ENCODE data around the gene TMIE.
"Not testable (repeated sequence)": the region's sequence is repeated elsewhere in the genome, so short reads cannot be mapped to it uniquely, and the experiment has no call there.

The TMIE gene

GRCh38 chr3:46733026-46733800 is 32.0 kb downstream of the TMIE start:
- DNase-seq (ENCODE audit: low read depth), result peak; percentile 41
- no peak overlapping the region for H3K4me3 ChIP-seq (ENCODE audit: control insufficient read depth, low read depth, low read length)
- TF ChIP-seq CTCF (conservative IDR thresholded peaks at IDR 0.05; ENCODE audit: control insufficient read depth, insufficient read depth, low read depth, low read length), result peak; percentile 39

DNA sequence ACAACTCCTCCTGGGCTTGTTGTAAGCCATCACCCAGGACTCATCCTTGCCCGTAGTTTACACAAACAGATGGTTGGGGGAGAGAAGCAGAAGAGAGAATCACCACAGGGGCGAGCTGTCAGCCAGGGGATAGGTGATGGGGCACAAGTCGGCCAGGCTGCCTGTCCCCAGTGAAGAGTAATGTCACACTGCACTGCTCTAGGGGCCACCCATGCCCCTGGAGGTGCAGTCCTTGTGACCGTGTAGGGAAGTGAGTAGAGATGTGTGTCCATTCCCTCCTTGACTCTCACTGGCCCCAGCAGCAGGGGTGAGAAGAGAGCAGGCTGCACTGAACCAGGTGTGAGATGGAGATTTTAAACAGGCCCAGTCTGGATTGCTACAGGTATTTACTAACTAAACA is 33.6 kb downstream of the TMIE start:
- H3K4me3 ChIP-seq (ENCODE audit: control insufficient read depth, low read depth, low read length), result no peak overlapping the region
- DNase-seq (ENCODE audit: low read depth), result no peak
- no peak for TF ChIP-seq CTCF (conservative IDR thresholded peaks at IDR 0.05; ENCODE audit: control insufficient read depth, insufficient read depth, low read depth, low read length)

GRCh38 chr3:46736006-46736872 is 35.0 kb downstream of the TMIE start:
- no peak for DNase-seq (ENCODE audit: low read depth)
- H3K4me3 ChIP-seq (ENCODE audit: control insufficient read depth, low read depth, low read length), result no peak overlapping the region
- TF ChIP-seq CTCF (conservative IDR thresholded peaks at IDR 0.05; ENCODE audit: control insufficient read depth, insufficient read depth, low read depth, low read length), result no peak

- no peak for DNase-seq (ENCODE audit: low read depth)
- TF ChIP-seq CTCF (conservative IDR thresholded peaks at IDR 0.05; ENCODE audit: control insufficient read depth, insufficient read depth, low read depth, low read length), result no peak
- H3K4me3 ChIP-seq (ENCODE audit: control insufficient read depth, low read depth, low read length), result no peak overlapping the region
These were observed 36.1 kb downstream of the TMIE start for GRCh38 chr3:46737329-46737731.

GRCh38 chr3:46739565-46739964 is 38.4 kb downstream of the TMIE start:
- not testable (repeated sequence) for DNase-seq (ENCODE audit: low read depth); H3K4me3 ChIP-seq (ENCODE audit: control insufficient read depth, low read depth, low read length)

DNA sequence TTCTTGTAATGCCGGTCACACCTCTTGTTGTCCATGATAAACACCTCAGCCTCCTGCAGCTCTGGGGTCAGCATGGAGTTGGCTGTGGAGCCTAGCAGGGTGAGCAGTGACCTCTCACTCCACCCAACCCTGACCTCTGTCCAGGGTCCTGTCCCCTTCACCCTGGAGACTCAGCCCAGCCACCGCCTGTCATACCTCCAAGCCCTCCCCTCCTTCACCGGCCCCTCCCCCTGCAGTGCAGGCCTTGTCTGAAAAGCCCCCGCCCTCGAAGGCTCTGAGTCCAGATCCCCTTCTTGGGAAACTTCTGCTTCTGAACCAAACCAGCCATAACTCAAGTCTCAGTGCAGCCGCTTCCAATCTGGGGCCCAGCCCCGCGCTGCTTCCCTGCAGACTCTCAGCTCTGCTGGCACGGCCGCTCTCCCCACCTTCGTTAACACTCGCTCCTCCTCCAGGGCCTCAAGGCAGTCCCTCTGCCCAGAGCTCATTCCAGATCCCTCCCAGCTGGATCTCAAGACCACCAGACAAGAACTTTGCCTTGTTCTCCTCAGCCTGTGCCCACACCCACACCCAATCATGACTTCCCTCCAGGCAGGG is 41.9 kb downstream of the TMIE start:
- no peak for TF ChIP-seq CTCF (conservative IDR thresholded peaks at IDR 0.05; ENCODE audit: control insufficient read depth, insufficient read depth, low read depth, low read length)
- H3K4me3 ChIP-seq (ENCODE audit: control insufficient read depth, low read depth, low read length), result no peak overlapping the region
- DNase-seq (ENCODE audit: low read depth), result no peak

DNA sequence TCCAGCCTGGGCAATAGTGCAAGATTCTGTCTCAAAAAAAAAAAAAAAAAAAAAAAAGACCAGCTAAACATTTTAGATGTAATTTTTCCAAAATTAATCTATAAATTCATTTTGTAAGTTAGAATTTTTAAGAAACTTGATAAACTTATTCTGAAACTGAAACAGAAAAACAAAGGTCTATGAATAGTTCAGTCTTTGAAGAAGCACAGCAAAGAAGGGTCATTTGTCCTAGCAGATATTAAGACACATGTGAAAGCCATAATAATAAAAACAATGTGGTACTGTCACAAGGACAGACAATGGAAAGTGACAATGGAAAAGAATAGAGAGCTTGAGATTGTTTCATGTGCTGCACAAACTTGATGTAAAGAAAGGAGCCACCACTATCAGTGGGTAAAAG is 45.5 kb downstream of the TMIE start:
- H3K4me3 ChIP-seq (ENCODE audit: control insufficient read depth, low read depth, low read length), result no peak overlapping the region
- no peak for TF ChIP-seq CTCF (conservative IDR thresholded peaks at IDR 0.05; ENCODE audit: control insufficient read depth, insufficient read depth, low read depth, low read length)

More for the DNA sequence above, 45.5 kb downstream of the TMIE start:
- no peak for DNase-seq (ENCODE audit: low read depth)
